GM12872 (cell line): ENCODE measurements around the gene FLG.

ENCODE experiments used
- TF ChIP-seq, protein P1 (sequence below): IDR thresholded peaks from 3 replicates; pipeline ENCODE4 v1.5.1; 2011; ENCODE audit warnings: low read depth, mild to moderate bottlenecking, low read length, moderate library complexity; ENCODE audit not compliant: insufficient read depth

FLG gene

DNA sequence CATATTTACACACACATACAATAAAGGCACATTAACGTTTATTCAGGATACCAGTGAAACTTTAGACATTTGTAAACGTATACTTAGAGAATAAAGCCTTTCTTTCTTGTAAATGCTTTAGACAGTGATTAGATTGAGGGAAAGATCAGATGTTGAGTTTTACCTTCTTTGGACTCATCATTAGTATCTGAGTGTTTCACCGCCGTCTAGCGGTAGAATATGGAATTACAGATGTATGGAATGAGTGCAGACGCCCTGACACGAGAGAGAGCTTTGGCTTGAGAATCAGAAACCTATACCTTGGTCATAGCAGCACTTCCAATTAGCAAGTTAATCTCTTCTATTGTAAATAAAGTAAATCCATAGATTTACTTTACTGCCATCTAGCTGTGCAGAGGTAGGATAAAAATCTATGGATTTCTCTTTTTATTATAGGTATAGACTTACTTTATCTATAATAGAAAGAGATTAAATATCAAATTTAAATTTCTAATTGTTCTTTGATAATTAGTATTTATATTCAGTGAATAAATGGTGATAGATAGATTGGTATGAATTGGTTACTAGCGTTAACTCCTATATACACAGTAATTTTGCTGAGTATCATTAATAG lies 22.2 kb upstream of the FLG start:
- TF ChIP-seq, protein P1, sequence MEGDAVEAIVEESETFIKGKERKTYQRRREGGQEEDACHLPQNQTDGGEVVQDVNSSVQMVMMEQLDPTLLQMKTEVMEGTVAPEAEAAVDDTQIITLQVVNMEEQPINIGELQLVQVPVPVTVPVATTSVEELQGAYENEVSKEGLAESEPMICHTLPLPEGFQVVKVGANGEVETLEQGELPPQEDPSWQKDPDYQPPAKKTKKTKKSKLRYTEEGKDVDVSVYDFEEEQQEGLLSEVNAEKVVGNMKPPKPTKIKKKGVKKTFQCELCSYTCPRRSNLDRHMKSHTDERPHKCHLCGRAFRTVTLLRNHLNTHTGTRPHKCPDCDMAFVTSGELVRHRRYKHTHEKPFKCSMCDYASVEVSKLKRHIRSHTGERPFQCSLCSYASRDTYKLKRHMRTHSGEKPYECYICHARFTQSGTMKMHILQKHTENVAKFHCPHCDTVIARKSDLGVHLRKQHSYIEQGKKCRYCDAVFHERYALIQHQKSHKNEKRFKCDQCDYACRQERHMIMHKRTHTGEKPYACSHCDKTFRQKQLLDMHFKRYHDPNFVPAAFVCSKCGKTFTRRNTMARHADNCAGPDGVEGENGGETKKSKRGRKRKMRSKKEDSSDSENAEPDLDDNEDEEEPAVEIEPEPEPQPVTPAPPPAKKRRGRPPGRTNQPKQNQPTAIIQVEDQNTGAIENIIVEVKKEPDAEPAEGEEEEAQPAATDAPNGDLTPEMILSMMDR: peak; percentile 92

GRCh38 chr1:152344438-152344837 lies 19.4 kb upstream of the FLG start:
- TF ChIP-seq, protein P1: no peak

- TF ChIP-seq, protein P1: no peak
Observed at GRCh38 chr1:152343006-152343405, 18.0 kb upstream of the FLG start.

- TF ChIP-seq, protein P1: no peak
Observed at GRCh38 chr1:152335399-152335798, 10.4 kb upstream of the FLG start.

- TF ChIP-seq, protein P1: no peak
Observed at GRCh38 chr1:152328801-152329391, 3.9 kb upstream of the FLG start.

DNA sequence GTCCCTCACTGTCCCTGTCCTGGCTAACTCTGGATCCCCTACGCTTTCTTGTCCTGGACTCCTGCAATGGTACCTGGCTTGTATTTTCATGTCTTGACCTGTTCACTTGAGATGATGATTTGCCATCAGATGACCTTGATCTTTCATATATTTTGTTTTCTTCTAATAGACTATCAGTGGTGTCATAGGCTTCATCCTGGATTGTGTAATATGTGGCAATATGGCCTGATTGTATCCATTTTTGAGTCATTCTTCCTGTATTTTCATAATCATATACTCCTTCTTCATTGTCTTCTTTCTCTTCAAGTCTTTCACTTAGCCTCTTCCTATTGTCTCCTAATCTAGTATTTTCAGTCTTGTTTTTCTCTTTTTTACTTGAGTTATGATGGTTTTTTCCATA lies 11.1 kb downstream of the FLG start:
- TF ChIP-seq, protein P1: no peak

DNA sequence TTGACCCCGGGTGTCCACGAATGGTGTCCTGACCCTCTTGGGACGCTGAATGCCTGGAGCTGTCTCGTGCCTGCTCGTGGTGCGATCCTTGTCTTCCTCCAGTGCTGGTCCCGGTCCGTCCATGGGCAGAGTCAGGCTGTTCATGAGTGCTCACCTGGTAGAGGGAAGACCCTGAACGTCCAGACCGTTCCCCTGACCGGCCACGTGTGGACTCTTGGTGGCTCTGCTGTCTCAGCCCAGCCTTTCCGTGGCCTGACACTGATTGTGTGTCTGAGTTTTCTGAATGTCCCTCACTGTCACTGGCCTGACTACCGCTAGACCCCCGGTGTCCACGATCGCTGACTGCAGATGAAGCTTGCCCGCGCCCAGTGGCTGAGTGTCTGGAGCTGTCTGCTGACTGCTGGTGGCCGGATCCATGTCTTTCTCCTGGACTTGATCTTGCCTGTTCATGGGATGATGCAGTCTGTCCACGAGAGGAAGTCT lies 11.7 kb downstream of the FLG start:
- TF ChIP-seq, protein P1: no peak
